Mucosa of rectum (tissue), 2 donors: ENCODE results near the gene IL6ST.

Source experiments
- H3K27ac ChIP-seq, 2 donors: one replicate each; pipeline ENCODE4 v1.7.0; 2013; ENCODE audit warnings: inconsistent platforms in 2 of 2, low read depth in 2 of 2, low read length in 2 of 2
- H3K27me3 ChIP-seq, 2 donors: one replicate each; pipeline ENCODE4 v1.7.0; 2013; ENCODE audit warnings: low read length in 2 of 2; ENCODE audit not compliant: control insufficient read depth in 2 of 2, insufficient read depth in 2 of 2
- H3K36me3 ChIP-seq, 2 donors: one replicate each; pipeline ENCODE4 v1.7.0; 2013; ENCODE audit warnings: low read length in 2 of 2; ENCODE audit not compliant: control insufficient read depth in 2 of 2, insufficient read depth in 2 of 2
- H3K4me1 ChIP-seq, 2 donors: one replicate each; pipeline ENCODE4 v1.7.0; 2013; ENCODE audit warnings: low read length in 2 of 2, mild to moderate bottlenecking in 1 of 2; ENCODE audit not compliant: control insufficient read depth in 2 of 2, insufficient read depth in 2 of 2
- H3K4me3 ChIP-seq, 2 donors: one replicate each; pipeline ENCODE4 v1.7.0; 2013; ENCODE audit warnings: low read length in 2 of 2
- H3K9ac ChIP-seq, 2 donors: one replicate each; pipeline ENCODE4 v1.7.0; 2013; ENCODE audit warnings: low read length in 2 of 2, low read depth in 1 of 2, mild to moderate bottlenecking in 1 of 2
- H3K9me3 ChIP-seq, 2 donors: one replicate each; pipeline ENCODE4 v1.7.0; 2013; ENCODE audit warnings: low read length in 2 of 2; ENCODE audit not compliant: control insufficient read depth in 2 of 2
- donor health status: healthy.
- donor health status: Normal muscosa, but diverticular disease.

The IL6ST gene

GRCh38 chr5:55899344-55899743 lies 95.4 kb downstream of the IL6ST start:
- no peaks in the 10 kb centered on the region for H3K4me1 ChIP-seq
- H3K36me3 ChIP-seq: no peaks in the 10 kb centered on the region
- no peak overlapping the region for H3K4me3 ChIP-seq
- no peaks in the 10 kb centered on the region for H3K9me3 ChIP-seq
- no peak overlapping the region for H3K9ac ChIP-seq
- no peak overlapping the region for H3K27ac ChIP-seq
- H3K27me3 ChIP-seq: no peaks in the 10 kb centered on the region

DNA sequence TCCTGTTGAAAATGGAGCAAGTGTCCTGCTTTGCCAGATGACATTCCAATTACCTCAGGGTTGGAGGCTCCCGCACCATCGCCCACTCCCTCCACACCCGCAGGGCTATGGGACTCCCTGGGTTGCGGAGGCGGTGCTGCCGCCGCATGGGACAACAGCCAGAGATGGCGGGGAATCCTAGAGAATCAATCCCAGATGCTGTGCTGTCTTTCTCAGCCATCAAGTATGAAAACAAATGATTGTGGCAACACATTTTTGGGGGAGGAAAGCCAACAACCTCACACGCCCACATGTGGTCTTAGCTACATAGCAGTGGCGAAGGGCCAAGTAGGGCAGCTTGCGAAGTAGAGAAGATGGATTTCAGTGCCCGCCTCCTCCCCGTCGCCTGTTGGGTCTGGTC lies 96.9 kb downstream of the IL6ST start:
- no peaks in the 10 kb centered on the region for H3K36me3 ChIP-seq
- H3K27me3 ChIP-seq: no peaks in the 10 kb centered on the region
- no peak overlapping the region for H3K27ac ChIP-seq
- no peaks in the 10 kb centered on the region for H3K9me3 ChIP-seq
- H3K4me1 ChIP-seq: no peaks in the 10 kb centered on the region
- H3K4me3 ChIP-seq: no peak overlapping the region
- H3K9ac ChIP-seq: no peak overlapping the region

- Histone ChIP-seq H3K4me1 (no peaks in the 10 kb centered on the region), H3K9me3 (no peaks in the 10 kb centered on the region), H3K27me3 (no peaks in the 10 kb centered on the region), H3K9ac (no peak overlapping the region), H3K4me3 (no peak overlapping the region), H3K27ac (no peak overlapping the region), H3K36me3 (no peaks in the 10 kb centered on the region)
Observed at GRCh38 chr5:55897206-55897894, 97.4 kb downstream of the IL6ST start.

GRCh38 chr5:55896663-55897062 lies 98.1 kb downstream of the IL6ST start:
- H3K9ac ChIP-seq: no peak overlapping the region
- no peaks in the 10 kb centered on the region for H3K9me3 ChIP-seq
- no peak overlapping the region for H3K27ac ChIP-seq
- H3K36me3 ChIP-seq: no peaks in the 10 kb centered on the region
- no peak overlapping the region for H3K4me3 ChIP-seq
- H3K27me3 ChIP-seq: no peaks in the 10 kb centered on the region
- H3K4me1 ChIP-seq: no peaks in the 10 kb centered on the region

- Histone ChIP-seq H3K4me1 (no peaks in the 10 kb centered on the region), H3K4me3 (no peak overlapping the region), H3K27ac (no peak overlapping the region), H3K36me3 (no peaks in the 10 kb centered on the region), H3K9ac (no peak overlapping the region), H3K27me3 (no peaks in the 10 kb centered on the region), H3K9me3 (no peaks in the 10 kb centered on the region)
Observed at GRCh38 chr5:55896238-55896637, 98.5 kb downstream of the IL6ST start.

DNA sequence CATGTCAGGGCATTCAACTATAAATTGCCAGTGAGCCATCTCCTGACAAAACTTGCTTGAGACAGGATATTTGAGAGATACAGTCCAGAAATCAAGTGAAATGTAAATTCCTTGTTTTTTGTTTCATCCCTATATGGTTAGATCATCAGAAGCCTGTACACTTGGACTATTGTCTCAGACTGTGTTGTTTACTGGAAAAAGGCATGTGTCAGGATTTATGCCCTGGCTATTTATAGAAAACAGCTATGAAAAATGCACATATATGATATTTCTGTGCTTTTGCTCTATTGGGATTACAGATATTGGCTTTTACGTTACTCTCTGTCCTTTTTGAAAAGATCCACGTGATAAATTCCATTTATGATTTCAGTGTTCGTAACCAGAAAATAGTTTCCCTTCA lies 99.4 kb downstream of the IL6ST start:
- no peak overlapping the region for H3K27ac ChIP-seq
- H3K9me3 ChIP-seq: no peaks in the 10 kb centered on the region

DNA sequence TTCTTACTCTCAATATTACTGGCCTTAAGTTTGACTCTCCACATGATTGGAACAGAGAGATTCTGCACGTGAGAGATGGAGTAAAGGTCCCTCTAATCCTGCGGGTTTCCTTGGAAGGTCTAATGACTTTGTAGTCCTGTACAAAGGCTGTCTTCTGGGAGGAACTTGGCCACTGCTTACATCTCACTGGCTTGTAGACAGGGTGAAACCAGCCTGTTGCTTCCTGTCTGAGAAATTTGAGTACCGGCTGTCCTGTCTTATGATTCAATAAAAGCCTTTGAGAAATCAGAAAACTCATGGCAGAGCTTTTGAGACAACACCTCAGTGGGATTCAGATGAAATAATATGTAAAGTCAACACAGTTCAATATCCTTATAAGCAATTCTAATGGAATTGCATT lies 100.6 kb downstream of the IL6ST start:
- no peaks in the 10 kb centered on the region for H3K36me3 ChIP-seq
- no peak overlapping the region for H3K9ac ChIP-seq
- H3K4me3 ChIP-seq: no peak overlapping the region
- no peaks in the 10 kb centered on the region for H3K4me1 ChIP-seq
- H3K27ac ChIP-seq: no peak overlapping the region
- H3K9me3 ChIP-seq: no peaks in the 10 kb centered on the region
- H3K27me3 ChIP-seq: no peaks in the 10 kb centered on the region

More for the DNA sequence above, 99.4 kb downstream of the IL6ST start:
- Histone ChIP-seq H3K4me1 (no peaks in the 10 kb centered on the region), H3K27me3 (no peaks in the 10 kb centered on the region), H3K9ac (no peak overlapping the region), H3K36me3 (no peaks in the 10 kb centered on the region), H3K4me3 (no peak overlapping the region)

DNA sequence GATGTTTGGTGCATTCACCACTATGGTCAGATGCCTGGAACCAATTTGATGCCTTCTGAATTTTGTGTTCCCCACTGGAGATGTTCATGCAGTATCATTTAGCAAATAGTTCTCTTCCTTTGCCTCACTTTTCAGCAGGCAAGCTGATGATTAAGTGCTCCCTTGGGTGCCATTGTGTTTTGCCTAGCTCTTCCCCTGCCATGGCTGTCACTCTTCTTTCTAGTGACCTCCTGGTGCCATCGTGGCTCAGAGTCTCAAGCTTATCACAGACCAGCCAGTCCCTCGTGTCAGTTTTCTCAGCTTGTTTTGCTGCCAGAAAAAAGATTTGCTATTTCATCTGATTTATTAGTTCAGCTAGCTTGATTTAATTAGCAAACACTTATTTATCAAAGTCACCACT lies 102.3 kb downstream of the IL6ST start:
- no peaks in the 10 kb centered on the region for H3K9me3 ChIP-seq
- H3K27me3 ChIP-seq: no peaks in the 10 kb centered on the region
- H3K4me1 ChIP-seq: no peaks in the 10 kb centered on the region
- no peak overlapping the region for H3K4me3 ChIP-seq
- no peak overlapping the region for H3K27ac ChIP-seq
- H3K36me3 ChIP-seq: no peaks in the 10 kb centered on the region
- H3K9ac ChIP-seq: no peak overlapping the region

- H3K4me3 ChIP-seq: no peak overlapping the region
- H3K36me3 ChIP-seq: no peaks in the 10 kb centered on the region
- H3K27ac ChIP-seq: no peak overlapping the region
- H3K4me1 ChIP-seq: no peaks in the 10 kb centered on the region
- H3K27me3 ChIP-seq: no peaks in the 10 kb centered on the region
- H3K9ac ChIP-seq: no peak overlapping the region
- H3K9me3 ChIP-seq: no peaks in the 10 kb centered on the region
Observed at GRCh38 chr5:55888205-55888604, 106.6 kb downstream of the IL6ST start.

GRCh38 chr5:55885359-55885758 lies 109.4 kb downstream of the IL6ST start:
- Histone ChIP-seq H3K9me3 (no peaks in the 10 kb centered on the region), H3K4me1 (no peaks in the 10 kb centered on the region), H3K4me3 (no peak overlapping the region), H3K27ac (no peak overlapping the region), H3K36me3 (no peaks in the 10 kb centered on the region), H3K27me3 (no peaks in the 10 kb centered on the region), H3K9ac (no peak overlapping the region)
